ENCODE data around the gene VDAC1.

- TF ChIP-seq CTCF (IDR thresholded peaks at IDR 0.05; ENCODE audit: extremely low read depth in 1 of 2, insufficient read depth in 1 of 2, low read depth in 1 of 2, low read length in 2 of 2) (no peak), JUN (IDR thresholded peaks at IDR 0.05; ENCODE audit: borderline replicate concordance, insufficient read depth, insufficient read length, low read depth) (no peak), EZH2 (IDR thresholded peaks at IDR 0.05; ENCODE audit: borderline replicate concordance, low read depth, low read length, severe bottlenecking) (no peak), POLR2A (IDR thresholded peaks at IDR 0.05; ENCODE audit: low read depth, low read length) (no peak), GATA2 (IDR thresholded peaks at IDR 0.05; ENCODE audit: insufficient read depth, insufficient read length, low read depth, low read length) (no peak), POLR2AphosphoS5 (IDR thresholded peaks at IDR 0.05; ENCODE audit: insufficient read depth, low read depth, low read length) (no peak), MAX (IDR thresholded peaks at IDR 0.05; ENCODE audit: insufficient read depth, insufficient read length) (no peak)
Observed at GRCh38 chr5:133933670-133934295, 71.0 kb downstream of the VDAC1 start.

Measured in endothelial cell of umbilical vein (primary cell).